CMK (cell line): ENCODE data around the gene MLYCD.

Experiments used
- DNase-seq: peaks from one replicate; pipeline ENCODE4 v3.0.0-alpha.2; 2010; ENCODE audit warnings: low read depth

Gene MLYCD

DNA sequence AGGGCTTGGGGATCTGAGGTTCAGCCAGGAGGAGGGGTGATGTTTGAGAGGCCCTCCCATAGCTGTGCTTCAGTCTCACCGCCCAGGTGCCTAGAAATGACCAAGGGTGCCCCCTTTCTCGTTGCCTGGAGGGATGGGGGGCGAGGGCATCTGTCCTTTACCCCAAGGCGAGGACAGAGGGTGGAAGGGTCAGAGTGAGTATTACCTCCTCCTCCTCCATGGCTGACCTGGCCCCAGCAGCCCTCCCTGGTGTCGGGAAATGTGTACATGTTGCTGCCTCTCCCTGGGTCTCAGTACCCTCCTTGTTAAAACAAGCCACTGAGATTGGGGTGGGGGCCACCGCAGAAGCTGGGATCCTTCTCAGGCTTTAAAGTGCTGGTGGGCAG lies 71.5 kb downstream of the MLYCD start:
- no peak for DNase-seq

DNA sequence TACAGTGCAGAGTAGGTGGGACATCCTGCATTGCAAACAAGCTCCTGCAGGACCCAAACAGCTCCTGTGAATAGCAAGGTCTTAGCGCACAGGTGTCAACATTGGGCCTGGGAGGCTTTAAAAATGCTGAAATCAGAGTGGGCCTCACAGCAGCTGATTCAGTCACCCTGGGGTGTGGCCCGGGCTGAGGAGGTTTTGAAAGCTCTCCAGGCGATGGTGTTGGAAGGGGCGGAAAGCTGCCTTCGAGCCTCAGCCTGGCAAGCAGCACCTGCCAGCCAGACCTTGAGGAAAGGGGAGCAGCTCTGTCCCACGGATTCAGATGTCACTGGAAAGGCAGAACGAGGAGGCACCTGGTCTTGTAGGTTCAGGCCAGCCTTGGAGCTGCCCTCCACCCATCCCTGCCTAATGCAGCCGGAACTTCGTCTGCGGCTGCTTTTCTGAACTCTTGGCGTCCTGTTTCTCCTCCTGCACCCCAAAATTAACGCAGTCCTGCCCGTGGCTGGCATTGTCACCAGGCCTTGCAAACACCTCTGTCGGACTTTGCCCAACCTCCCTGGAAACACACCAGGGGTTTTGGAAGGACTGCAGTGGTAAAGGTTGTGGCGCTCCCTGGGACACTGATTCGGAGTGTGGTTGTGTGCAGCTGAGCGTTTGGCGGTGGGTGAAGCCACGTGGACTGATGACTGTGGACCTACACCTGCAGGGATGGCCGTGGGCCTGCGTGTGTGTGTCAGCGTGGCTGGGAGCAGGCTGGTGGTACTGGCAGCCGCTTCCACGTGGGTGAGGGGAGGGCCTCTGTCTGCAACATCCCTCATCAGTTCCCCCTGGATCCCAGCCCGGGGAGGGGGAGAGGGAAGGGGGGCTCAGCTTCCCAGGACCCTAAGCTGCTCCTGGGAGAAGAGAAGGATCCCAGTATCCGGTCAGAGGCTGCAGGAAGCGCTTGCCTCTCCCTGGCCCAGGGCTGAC lies 72.5 kb downstream of the MLYCD start:
- DNase-seq = no peak

DNA sequence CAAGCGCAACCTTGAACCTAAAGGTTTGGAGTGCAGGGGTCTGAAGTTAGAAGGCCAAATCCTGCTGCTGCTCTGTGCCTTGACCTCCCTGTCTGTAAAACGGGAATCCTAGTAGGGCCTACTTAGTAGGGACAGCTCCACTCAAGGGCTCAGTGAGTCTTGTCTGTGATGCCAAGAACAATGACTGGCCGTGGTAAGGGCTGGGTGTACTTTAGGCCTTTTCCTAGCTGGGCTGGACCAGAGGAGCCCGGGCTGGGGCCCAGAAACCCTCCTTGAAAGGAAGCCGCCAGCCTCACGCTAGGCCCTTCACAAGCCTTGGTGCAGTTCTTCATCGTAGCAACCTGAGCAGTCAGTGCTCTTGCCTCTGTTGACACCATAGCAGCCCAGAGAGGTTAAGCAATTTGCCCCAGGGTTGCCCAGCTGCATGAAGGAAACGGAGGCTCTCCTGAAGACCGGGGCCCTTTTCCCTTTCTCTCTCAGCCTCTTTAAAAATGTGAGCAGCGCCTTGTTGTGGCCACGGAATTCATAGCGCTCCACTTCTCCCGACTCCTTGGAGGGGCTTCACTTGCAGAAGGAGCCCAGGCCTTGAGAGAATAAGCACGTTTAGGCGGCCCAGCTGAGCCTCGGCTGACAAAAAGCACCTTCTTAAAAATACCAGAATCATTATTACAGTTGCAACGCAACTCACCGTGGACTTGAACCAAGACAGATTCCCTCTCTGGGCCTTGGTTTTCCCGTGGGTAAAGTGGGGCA lies 73.5 kb downstream of the MLYCD start:
- no peak for DNase-seq

DNA sequence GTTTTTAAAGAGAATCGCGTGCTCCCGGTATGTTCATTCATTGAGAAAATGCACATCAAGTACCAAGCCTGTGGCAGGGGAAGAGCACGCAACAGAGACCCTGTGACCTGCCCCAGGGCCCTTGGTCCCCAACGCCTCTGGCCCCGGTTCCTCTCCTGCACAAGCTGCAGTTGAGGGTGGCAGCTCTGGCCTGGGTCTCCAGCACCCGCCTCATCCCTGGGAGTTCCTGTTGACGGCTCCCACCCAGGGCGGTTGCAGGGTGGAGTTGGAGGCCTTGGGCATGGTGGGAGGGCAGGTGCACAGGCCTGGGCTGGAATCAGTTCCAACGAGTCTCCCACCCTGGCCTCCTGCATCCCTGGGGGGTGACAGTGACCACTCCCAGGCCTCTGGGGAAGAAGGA lies 74.2 kb downstream of the MLYCD start:
- no peak for DNase-seq

DNA sequence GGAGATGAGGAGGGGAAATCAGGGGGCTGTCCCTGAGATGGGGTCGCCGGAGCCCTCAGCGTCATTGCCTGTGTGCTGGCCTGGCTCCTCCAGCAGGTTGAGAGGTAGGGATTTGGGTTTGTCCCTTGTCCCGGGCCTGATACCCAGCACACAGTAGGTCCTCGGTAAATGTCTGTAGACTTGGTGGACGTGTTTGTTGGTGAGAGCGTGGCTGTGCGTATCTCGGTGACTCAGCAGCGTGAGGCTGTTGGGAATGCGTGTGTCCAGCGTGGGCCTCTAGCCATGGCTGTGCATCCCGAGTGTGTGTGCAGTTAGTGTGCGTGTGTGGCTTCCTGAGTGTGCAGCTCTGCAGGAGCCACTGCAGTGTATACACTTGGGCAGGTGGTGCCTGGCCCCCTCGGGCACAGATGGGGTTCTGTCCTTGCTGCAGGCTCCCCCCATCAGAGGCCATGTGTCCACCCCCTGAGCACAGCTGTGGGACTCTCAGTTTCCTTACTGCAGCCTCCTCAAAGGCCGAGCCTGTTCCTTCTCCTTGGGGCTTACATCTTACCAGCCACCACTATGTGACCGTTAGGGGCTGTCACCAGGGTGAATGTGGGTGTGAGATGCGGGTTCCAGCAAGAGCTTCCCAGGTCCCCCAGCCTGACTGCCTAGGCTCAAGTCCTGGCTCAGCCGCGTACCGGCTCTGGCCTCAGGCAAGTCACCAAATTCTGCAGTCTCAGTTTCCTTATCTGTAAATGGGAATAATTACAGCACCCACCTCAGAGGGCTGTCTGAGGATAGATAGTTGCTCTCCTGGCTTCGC lies 74.9 kb downstream of the MLYCD start:
- DNase-seq = no peak

DNA sequence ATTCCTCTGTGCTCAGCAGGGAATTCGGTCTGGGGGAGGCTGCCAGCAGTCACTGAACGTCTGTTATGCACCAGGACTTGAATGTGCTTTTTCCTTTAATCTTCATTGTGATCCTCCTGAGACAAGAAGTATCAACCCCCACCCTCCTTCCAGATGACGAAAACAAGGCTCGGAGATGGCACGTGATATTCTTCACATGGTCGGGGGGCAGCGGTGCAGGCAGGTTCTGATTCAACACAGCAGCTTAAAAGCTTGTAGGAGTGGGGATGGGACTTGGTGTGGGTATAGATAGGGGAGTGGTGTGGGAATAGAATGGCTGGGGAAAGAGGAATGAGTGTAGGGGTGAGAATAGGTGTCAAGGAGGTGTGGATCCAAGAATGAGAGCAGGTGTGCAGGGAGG lies 75.6 kb downstream of the MLYCD start:
- no peak for DNase-seq

DNA sequence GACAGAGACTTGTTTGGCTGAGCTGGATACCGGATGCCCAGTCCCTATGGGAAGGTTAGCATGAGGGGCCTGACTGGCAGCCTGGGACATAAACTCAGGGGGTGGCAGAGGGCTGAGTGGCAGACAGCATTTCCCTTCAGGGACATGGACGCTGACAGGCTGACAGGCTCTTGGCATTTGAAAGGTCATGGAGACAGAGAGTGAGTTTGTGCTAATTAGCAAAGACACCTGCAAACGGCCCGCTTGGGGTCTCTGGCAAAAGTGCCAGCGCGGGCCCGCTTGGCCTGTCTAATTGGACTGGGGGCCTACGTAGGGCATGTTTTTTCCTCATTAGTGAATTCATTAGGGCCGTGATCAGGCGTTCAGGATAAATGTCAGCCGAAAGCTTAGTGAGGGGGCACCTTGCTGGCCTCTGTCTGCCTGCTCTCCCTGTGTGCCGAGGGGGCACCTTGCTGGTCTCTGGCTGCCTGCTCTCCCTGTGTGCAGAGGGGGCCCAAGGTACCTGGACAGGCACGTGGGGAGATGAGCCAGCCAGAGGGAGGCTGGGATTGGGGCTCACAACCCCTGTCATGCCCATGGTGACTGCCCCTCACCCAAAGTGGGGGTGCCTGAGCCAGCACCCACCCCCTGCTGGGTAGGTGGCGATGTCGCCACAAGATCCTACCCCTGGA lies 76.8 kb downstream of the MLYCD start:
- no peak for DNase-seq
